Thyroid gland (tissue), 4 donors: Measurements from ENCODE around the gene DENND2D.

Experiments used
- POLR2A ChIP-seq, 2 donors: fragments of 450-650 bp; IDR thresholded peaks; one replicate each; pipeline ENCODE4 v1.6.1; 2017; ENCODE audit warnings: antibody characterized with exemption in 2 of 2, mild to moderate bottlenecking in 2 of 2, moderate library complexity in 1 of 2
- TF ChIP-seq, protein P1 (sequence below), 6 experiments: fragments of 200-600 bp in 3 of 6; fragments of 450-650 bp in 3 of 6; sonication (generic) in 3 of 6; IDR thresholded peaks; one replicate each; pipeline ENCODE4 v1.5.1; 2016 to 2019; ENCODE audit warnings: antibody characterized with exemption in 6 of 6, mild to moderate bottlenecking in 2 of 6, inconsistent platforms in 1 of 6, moderate library complexity in 1 of 6

DNA sequence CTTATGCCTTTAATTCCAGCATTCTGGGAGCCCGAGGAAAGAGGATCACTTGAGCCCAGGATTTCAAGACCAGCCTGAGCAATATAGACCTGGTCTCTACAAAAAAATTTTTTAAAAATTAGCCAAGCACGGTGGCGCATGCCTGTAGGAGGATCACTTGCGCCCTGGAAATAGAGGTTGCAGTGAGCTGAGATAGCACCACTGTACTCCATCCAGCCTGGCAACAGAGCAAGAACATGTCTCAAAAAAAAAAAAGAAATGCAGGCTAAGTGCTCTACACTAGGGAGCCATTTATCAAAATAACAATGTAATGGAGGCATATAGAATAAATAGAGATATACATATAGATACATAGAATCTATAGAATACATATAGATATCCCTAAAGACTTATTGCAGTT lies 37.1 kb downstream of the DENND2D start:
- TF ChIP-seq, protein P1, sequence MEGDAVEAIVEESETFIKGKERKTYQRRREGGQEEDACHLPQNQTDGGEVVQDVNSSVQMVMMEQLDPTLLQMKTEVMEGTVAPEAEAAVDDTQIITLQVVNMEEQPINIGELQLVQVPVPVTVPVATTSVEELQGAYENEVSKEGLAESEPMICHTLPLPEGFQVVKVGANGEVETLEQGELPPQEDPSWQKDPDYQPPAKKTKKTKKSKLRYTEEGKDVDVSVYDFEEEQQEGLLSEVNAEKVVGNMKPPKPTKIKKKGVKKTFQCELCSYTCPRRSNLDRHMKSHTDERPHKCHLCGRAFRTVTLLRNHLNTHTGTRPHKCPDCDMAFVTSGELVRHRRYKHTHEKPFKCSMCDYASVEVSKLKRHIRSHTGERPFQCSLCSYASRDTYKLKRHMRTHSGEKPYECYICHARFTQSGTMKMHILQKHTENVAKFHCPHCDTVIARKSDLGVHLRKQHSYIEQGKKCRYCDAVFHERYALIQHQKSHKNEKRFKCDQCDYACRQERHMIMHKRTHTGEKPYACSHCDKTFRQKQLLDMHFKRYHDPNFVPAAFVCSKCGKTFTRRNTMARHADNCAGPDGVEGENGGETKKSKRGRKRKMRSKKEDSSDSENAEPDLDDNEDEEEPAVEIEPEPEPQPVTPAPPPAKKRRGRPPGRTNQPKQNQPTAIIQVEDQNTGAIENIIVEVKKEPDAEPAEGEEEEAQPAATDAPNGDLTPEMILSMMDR (IDR thresholded peaks at IDR 0.05), result no peak
- TF ChIP-seq POLR2A (IDR thresholded peaks at IDR 0.05), result no peak
